ENCODE results near the gene SPATA18. TPM values are rescaled to one million over a fixed set of nuclear protein-coding genes. Genes with fewer than 3 reads are reported as not detected.

SPATA18 gene
- polyA plus RNA-seq, 3 donors = 0.04 to 0.41 TPM; not detected in 1

GRCh38 chr4:52006887-52007286 is 44.2 kb upstream of the SPATA18 start:
- Histone ChIP-seq H3K36me3 (replicated peaks in 1 of 2; ENCODE audit: control insufficient read depth in 1 of 2, insufficient read depth in 2 of 2, low read length in 2 of 2) (no peaks in the 10 kb centered on the region), H3K9me3 (replicated peaks in 1 of 2; ENCODE audit: control insufficient read depth in 1 of 2, insufficient read depth in 1 of 2, low read length in 2 of 2) (no peaks in the 10 kb centered on the region), H3K9ac (ENCODE audit: insufficient read depth, low read length, poor library complexity, severe bottlenecking) (no peak overlapping the region), H3K79me2 (ENCODE audit: insufficient read depth, low read length) (no peaks in the 10 kb centered on the region), H4K20me1 (ENCODE audit: insufficient read depth, low read length) (no peaks in the 10 kb centered on the region), H3K4me2 (replicated peaks; ENCODE audit: extremely low read depth, low read length, poor library complexity, severe bottlenecking) (no peak overlapping the region), H2AFZ (ENCODE audit: insufficient read depth, low read depth, low read length, poor library complexity, severe bottlenecking) (no peak overlapping the region), H3K27ac (ENCODE audit: low read depth in 1 of 2, low read length in 2 of 2) (no peak overlapping the region), H3K4me1 (ENCODE audit: control insufficient read depth in 1 of 2, insufficient read depth in 2 of 2, low read length in 2 of 2) (no peaks in the 10 kb centered on the region), H3K27me3 (ENCODE audit: control insufficient read depth in 2 of 2, insufficient read depth in 2 of 2, low read length in 2 of 2) (no peaks in the 10 kb centered on the region), H3K4me3 (replicated peaks in 1 of 3; ENCODE audit: low read depth in 2 of 3, low read length in 3 of 3) (no peak overlapping the region)
- Mint-ChIP-seq H3K36me3 (no peaks in the 10 kb centered on the region), H3K27me3 (ENCODE audit: low read depth in 3 of 3) (no peaks in the 10 kb centered on the region), H3K9me3 (peaks cover 0 to 4% (median 0%) of the 10 kb centered on the region in 7 donors), H3K4me1 (no peaks in the 10 kb centered on the region), H3K27ac (no peak overlapping the region), H3K4me3 (no peak overlapping the region)
- WGBS (ENCODE audit: insufficient coverage) = no CpG with 5 or more reads among the region's 4 CpGs
- no peak for TF ChIP-seq CTCF (IDR thresholded peaks at IDR 0.05)
- DNase-seq = no peak
- intact Hi-C loops (cut with micrococcal nuclease) = no loop called here

DNA sequence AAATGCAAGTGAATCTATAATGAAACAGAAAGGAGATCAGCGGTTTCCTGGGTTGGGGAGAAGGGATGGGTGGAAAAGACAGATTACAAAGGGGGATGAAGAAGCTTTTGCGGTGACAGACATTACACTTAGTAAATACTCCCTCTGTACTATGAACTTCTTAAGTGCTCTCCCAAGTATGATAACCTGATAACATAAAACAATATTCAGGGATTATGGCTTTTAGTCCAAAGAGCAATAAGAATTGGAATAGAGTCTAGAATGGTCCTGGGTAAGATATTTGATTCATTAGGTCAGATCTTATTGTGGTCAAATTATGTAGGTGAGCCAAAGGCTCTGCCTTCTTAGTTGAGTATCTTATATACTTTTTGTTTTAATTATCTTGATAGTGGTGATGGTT is 40.1 kb upstream of the SPATA18 start:
- no CpG with 5 or more reads among the region's 2 CpGs for WGBS (ENCODE audit: insufficient coverage)
- no peak for DNase-seq
- no peaks in the 10 kb centered on the region for H3K36me3 Mint-ChIP-seq

More for the DNA sequence above, 40.1 kb upstream of the SPATA18 start:
- Mint-ChIP-seq H3K9me3 (no peaks in the 10 kb centered on the region), H3K4me3 (no peak overlapping the region), H3K4me1 (peaks cover 12% of the 10 kb centered on the region), H3K27me3 (ENCODE audit: low read depth in 3 of 3) (no peaks in the 10 kb centered on the region), H3K27ac (no peak overlapping the region)
- Histone ChIP-seq H3K27me3 (ENCODE audit: control insufficient read depth in 2 of 2, insufficient read depth in 2 of 2, low read length in 2 of 2) (no peaks in the 10 kb centered on the region), H3K4me3 (replicated peaks in 1 of 3; ENCODE audit: low read depth in 2 of 3, low read length in 3 of 3) (no peak overlapping the region), H3K9me3 (replicated peaks in 1 of 2; ENCODE audit: control insufficient read depth in 1 of 2, insufficient read depth in 1 of 2, low read length in 2 of 2) (no peaks in the 10 kb centered on the region), H4K20me1 (ENCODE audit: insufficient read depth, low read length) (no peaks in the 10 kb centered on the region), H2AFZ (ENCODE audit: insufficient read depth, low read depth, low read length, poor library complexity, severe bottlenecking) (no peak overlapping the region), H3K9ac (ENCODE audit: insufficient read depth, low read length, poor library complexity, severe bottlenecking) (no peak overlapping the region), H3K79me2 (ENCODE audit: insufficient read depth, low read length) (no peaks in the 10 kb centered on the region), H3K36me3 (replicated peaks in 1 of 2; ENCODE audit: control insufficient read depth in 1 of 2, insufficient read depth in 2 of 2, low read length in 2 of 2) (no peaks in the 10 kb centered on the region), H3K4me2 (replicated peaks; ENCODE audit: extremely low read depth, low read length, poor library complexity, severe bottlenecking) (no peak overlapping the region), H3K27ac (ENCODE audit: low read depth in 1 of 2, low read length in 2 of 2) (no peak overlapping the region), H3K4me1 (ENCODE audit: control insufficient read depth in 1 of 2, insufficient read depth in 2 of 2, low read length in 2 of 2) (peaks cover 13 to 14% of the 10 kb centered on the region in 2 donors)
- no peak for TF ChIP-seq CTCF (IDR thresholded peaks at IDR 0.05)
- intact Hi-C loops (cut with micrococcal nuclease) = no loop called here
